B cell (primary cell): ENCODE data around the gene DNAAF3. TPM values are rescaled to one million over a fixed set of nuclear protein-coding genes. Genes with fewer than 3 reads are reported as not detected.

ENCODE experiments used
- ATAC-seq: fragments of 200-7000 bp; cut with Tn5 transposase; one replicate; pipeline ENCODE4 v1.10.0; 2021; ENCODE audit warnings: low read depth, mild to moderate bottlenecking, moderate number of reproducible peaks, moderate library complexity
- CTCF ChIA-PET: fragments of 350-600 bp; sonication (Branson Sonifier 250); formaldehyde crosslinking; loops from one replicate; lab custom pipeline; 2021; ENCODE audit warnings: antibody characterized with exemption, inconsistent platforms; lab: Charles Lee
- POLR2A ChIA-PET: fragments of 350-600 bp; sonication (Branson Sonifier 250); formaldehyde crosslinking; loops from one replicate; lab custom pipeline; 2021; ENCODE audit warnings: antibody characterized with exemption; lab: Charles Lee
- DNase-seq: peaks from one replicate; pipeline ENCODE4 v3.0.0; 2013
- H2AFZ ChIP-seq: 2 replicates; pipeline ENCODE4 v1.6.1; 2012; ENCODE audit warnings: mild to moderate bottlenecking, low read depth, low read length; ENCODE audit not compliant: insufficient read depth, poor library complexity, severe bottlenecking
- H3K27ac ChIP-seq, 2 donors: 1 replicate in 1 of 2; 2 replicates in 1 of 2; pipeline ENCODE4 v1.5.1; 2012 to 2013; ENCODE audit warnings: low read length in 2 of 2, mild to moderate bottlenecking in 2 of 2, moderate library complexity in 1 of 2
- H3K27me3 ChIP-seq, 4 experiments: fragments of 200-600 bp in 1 of 4; sonication (generic) in 1 of 4; replicated peaks in 1 of 4; 1 replicate in 2 of 4; 2 replicates in 2 of 4; pipeline versions ENCODE4 v1.6.1 to v1.7.0; 2013 to 2016; ENCODE audit warnings: low read length in 3 of 4, mild to moderate bottlenecking in 2 of 4, mixed read lengths in 1 of 4, moderate library complexity in 1 of 4; ENCODE audit not compliant: insufficient read depth in 4 of 4, control insufficient read depth in 3 of 4; ENCODE audit errors: control extremely low read depth in 1 of 4
- H3K36me3 ChIP-seq, 2 experiments: replicated peaks in 1 of 2; 1 replicate in 1 of 2; 2 replicates in 1 of 2; pipeline versions ENCODE4 v1.6.1 to v1.7.1; 2013; ENCODE audit warnings: low read length in 1 of 2; ENCODE audit not compliant: insufficient read depth in 2 of 2, control insufficient read depth in 1 of 2; ENCODE audit errors: control extremely low read depth in 1 of 2, extremely low read depth in 1 of 2
- H3K4me1 ChIP-seq, 2 donors: fragments of 200-600 bp in 1 of 2; sonication (generic) in 1 of 2; 1 replicate in 1 of 2; 2 replicates in 1 of 2; pipeline versions ENCODE4 v1.5.1 to v1.6.1; 2013 to 2017; ENCODE audit warnings: low read length in 2 of 2; ENCODE audit not compliant: control insufficient read depth in 2 of 2, insufficient read depth in 2 of 2
- H3K4me2 ChIP-seq: replicated peaks from 2 replicates; pipeline ENCODE3; 2012; ENCODE audit warnings: mild to moderate bottlenecking, low read depth, low read length; ENCODE audit not compliant: poor library complexity, severe bottlenecking
- H3K4me3 ChIP-seq, 5 experiments: fragments of 200-600 bp in 1 of 5; sonication (generic) in 1 of 5; 1 replicate in 3 of 5; 2 replicates in 2 of 5; pipeline versions ENCODE4 v1.5.1 to v1.7.0; 2011 to 2016; ENCODE audit warnings: low read length in 4 of 5, mild to moderate bottlenecking in 4 of 5, low read depth in 2 of 5, control low read depth in 1 of 5, moderate library complexity in 1 of 5; ENCODE audit not compliant: insufficient read depth in 1 of 5; ENCODE audit errors: control extremely low read depth in 1 of 5, extremely low read depth in 1 of 5
- H3K79me2 ChIP-seq: fragments of 200-600 bp; sonication (generic); one replicate; pipeline ENCODE4 v1.6.0; 2016; ENCODE audit warnings: low read length; ENCODE audit not compliant: control insufficient read depth, insufficient read depth
- H3K9ac ChIP-seq: fragments of 200-600 bp; sonication (generic); 2 replicates; pipeline ENCODE4 v1.6.1; 2017; ENCODE audit warnings: mild to moderate bottlenecking, low read length, moderate library complexity
- H3K9me3 ChIP-seq, 3 donors: one replicate each; pipeline versions ENCODE4 v1.6.1 to v1.7.1; 2013; ENCODE audit warnings: low read length in 2 of 3; ENCODE audit not compliant: control insufficient read depth in 2 of 3, insufficient read depth in 1 of 3; ENCODE audit errors: control extremely low read depth in 1 of 3
- H4K20me1 ChIP-seq: 2 replicates; pipeline ENCODE4 v1.6.0; 2012; ENCODE audit warnings: mild to moderate bottlenecking, low read length; ENCODE audit not compliant: insufficient read depth, control insufficient read depth, poor library complexity, severe bottlenecking
- H3K27ac Mint-ChIP-seq: one replicate; pipeline ENCODE4 v1.8.0; 2021; ENCODE audit warnings: mixed read lengths
- H3K27me3 Mint-ChIP-seq: one replicate; pipeline ENCODE4 v1.8.0; 2021; ENCODE audit warnings: mixed read lengths
- H3K4me1 Mint-ChIP-seq: one replicate; pipeline ENCODE4 v1.8.0; 2021; ENCODE audit warnings: mixed read lengths
- H3K4me3 Mint-ChIP-seq: one replicate; pipeline ENCODE4 v1.8.0; 2021; ENCODE audit warnings: mixed read lengths
- H3K9me3 Mint-ChIP-seq: one replicate; pipeline ENCODE4 v1.8.0; 2022; ENCODE audit warnings: mixed read lengths; ENCODE audit not compliant: insufficient read depth
- EZH2 ChIP-seq: IDR thresholded peaks from 2 replicates; pipeline ENCODE4 v1.6.1; 2012; ENCODE audit warnings: borderline replicate concordance, low read depth, mild to moderate bottlenecking, moderate library complexity, low read length; ENCODE audit not compliant: insufficient read depth, poor library complexity, severe bottlenecking
- WGBS: methylation state at CpG from one replicate; pipeline ENCODE4 v1.1.5; 2013; ENCODE audit warnings: missing lambda C conversion rate; ENCODE audit not compliant: insufficient coverage; 5-methylcytosine and 5-hydroxymethylcytosine counted together
- intact Hi-C: fragments of 100-400 bp; cut with micrococcal nuclease; formaldehyde crosslinking; loops from one replicate; pipeline ENCODE4 v1.10.0; 2022
- polyA plus RNA-seq: library from polyadenylated mRNA; depleted of rRNA; stranded (reverse); fragments of >200 nt; gene quantifications from 2 replicates; pipeline ENCODE4 v1.2.3, GENCODE V29; 2012
- total RNA-seq, 2 donors: library from RNA; stranded (reverse); fragments of 120-200 nt in 1 of 2; gene quantifications; 1 replicate in 1 of 2; 2 replicates in 1 of 2; pipeline versions ENCODE4 v1.2.3 to v1.2.4, GENCODE V29; 2013 to 2022
- TF ChIP-seq, protein P1 (sequence below): fragments of 200-600 bp; IDR thresholded peaks from one replicate; pipeline ENCODE4 v1.8.0; 2022; ENCODE audit warnings: antibody characterized with exemption, mild to moderate bottlenecking

DNAAF3 gene
- total and polyA plus RNA-seq, 2 donors (not counting 1 experiment from before 2014, with no cell fraction given) = not detected

DNA sequence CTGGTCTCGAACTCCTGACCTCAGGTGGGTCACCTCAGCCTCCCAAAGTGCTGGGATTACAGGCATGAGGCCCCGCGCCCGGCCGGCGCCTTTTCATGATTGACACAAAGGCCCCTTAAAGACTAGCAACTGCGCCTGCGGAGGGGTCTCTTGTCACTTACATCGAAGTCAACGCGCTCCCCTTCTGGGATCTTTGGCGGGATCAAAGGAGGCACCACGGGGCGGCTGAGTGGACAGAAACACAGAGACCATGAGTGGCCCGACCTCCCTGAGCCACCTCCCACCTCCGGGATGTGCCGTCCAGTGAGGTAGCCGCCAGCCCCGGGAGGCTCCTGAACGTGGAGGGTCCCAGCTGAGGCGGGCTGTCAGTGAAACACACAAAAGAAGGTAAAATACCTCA, 24.7 kb downstream of the DNAAF3 start:
- Mint-ChIP-seq H3K9me3 (no peaks in the 10 kb centered on the region), H3K4me1 (peaks cover 7% of the 10 kb centered on the region), H3K27me3 (peaks cover 36% of the 10 kb centered on the region), H3K27ac (no peak overlapping the region), H3K4me3 (no peak overlapping the region)
- Histone ChIP-seq H3K4me1 (peaks cover 19 to 20% of the 10 kb centered on the region in 2 donors), H3K36me3 (no peaks in the 10 kb centered on the region), H3K4me3 (peak overlapping the region in 1 of 5 experiments; percentile 24), H3K27ac (no peak overlapping the region), H4K20me1 (no peaks in the 10 kb centered on the region), H3K9ac (no peak overlapping the region), H3K27me3 (peaks cover 0 to 80% (median 26%) of the 10 kb centered on the region in 4 experiments), H3K9me3 (peaks cover 0 to 9% (median 0%) of the 10 kb centered on the region in 3 donors), H3K79me2 (no peaks in the 10 kb centered on the region), H2AFZ (no peak overlapping the region), H3K4me2 (no peak overlapping the region)
- ChIA-PET CTCF (interaction anchor here (0.7 to 6.3 kb wide), 51 partner anchors 9 to 660 kb away, joined by 3 to 133 read pairs (median 5); partner anchors contain the start of genes DNAAF3, HSPBP1, ISOC2 and KMT5C), POLR2A (interaction anchor here (0.7 kb wide), 2 partner anchors 242 to 363 kb away, joined by 5 to 11 read pairs; no protein-coding TSS in a partner anchor)
- DNase-seq (no peak), ATAC-seq (no peak)
- 28% methylated on average over 16 of the region's 21 CpGs for WGBS
- intact Hi-C loops = loop anchor here (5.0 kb wide), 1 partner anchor 151 kb away; no protein-coding TSS in a partner anchor
- TF ChIP-seq EZH2 = no peak

DNA sequence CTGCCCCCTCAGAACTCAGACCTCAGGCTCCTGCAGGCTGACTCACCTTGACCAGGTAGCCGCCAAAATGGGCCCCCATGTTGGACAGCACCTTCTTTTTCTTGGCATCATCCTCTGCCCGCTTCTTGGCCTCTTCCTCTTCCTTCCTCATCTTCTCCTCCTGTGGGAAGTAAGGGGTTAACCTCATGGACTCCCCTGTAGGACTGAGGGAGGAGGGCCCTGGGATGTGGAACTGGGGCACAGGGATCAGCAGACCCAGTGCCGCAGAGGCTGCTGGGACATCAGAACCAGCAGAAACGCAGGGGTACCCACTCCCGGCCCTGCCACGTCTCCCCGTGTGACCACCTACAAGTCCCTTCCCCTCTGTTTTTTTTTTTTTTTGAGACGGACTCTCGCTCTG, 28.5 kb downstream of the DNAAF3 start:
- peaks cover 18% of the 10 kb centered on the region for H3K27me3 Mint-ChIP-seq
- H3K4me3 ChIP-seq = no peak overlapping the region
- H2AFZ ChIP-seq = no peak overlapping the region
- H3K4me1 Mint-ChIP-seq = peaks cover 7% of the 10 kb centered on the region
- no peaks in the 10 kb centered on the region for H3K9me3 Mint-ChIP-seq
- DNase-seq (no peak), ATAC-seq (no peak)
- no peaks in the 10 kb centered on the region for H3K79me2 ChIP-seq
- H3K36me3 ChIP-seq = no peaks in the 10 kb centered on the region
- H3K27ac ChIP-seq = no peak overlapping the region
- peaks cover 4 to 13% of the 10 kb centered on the region in 2 donors for H3K4me1 ChIP-seq
- no peak overlapping the region for H3K4me2 ChIP-seq
- TF ChIP-seq, protein P1, sequence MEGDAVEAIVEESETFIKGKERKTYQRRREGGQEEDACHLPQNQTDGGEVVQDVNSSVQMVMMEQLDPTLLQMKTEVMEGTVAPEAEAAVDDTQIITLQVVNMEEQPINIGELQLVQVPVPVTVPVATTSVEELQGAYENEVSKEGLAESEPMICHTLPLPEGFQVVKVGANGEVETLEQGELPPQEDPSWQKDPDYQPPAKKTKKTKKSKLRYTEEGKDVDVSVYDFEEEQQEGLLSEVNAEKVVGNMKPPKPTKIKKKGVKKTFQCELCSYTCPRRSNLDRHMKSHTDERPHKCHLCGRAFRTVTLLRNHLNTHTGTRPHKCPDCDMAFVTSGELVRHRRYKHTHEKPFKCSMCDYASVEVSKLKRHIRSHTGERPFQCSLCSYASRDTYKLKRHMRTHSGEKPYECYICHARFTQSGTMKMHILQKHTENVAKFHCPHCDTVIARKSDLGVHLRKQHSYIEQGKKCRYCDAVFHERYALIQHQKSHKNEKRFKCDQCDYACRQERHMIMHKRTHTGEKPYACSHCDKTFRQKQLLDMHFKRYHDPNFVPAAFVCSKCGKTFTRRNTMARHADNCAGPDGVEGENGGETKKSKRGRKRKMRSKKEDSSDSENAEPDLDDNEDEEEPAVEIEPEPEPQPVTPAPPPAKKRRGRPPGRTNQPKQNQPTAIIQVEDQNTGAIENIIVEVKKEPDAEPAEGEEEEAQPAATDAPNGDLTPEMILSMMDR = no peak
- TF ChIP-seq EZH2 = no peak
- H3K27ac Mint-ChIP-seq = no peak overlapping the region
- peaks cover 0 to 64% (median 8%) of the 10 kb centered on the region in 4 experiments for H3K27me3 ChIP-seq
- WGBS = 69% methylated on average over 8 of the region's 9 CpGs
- intact Hi-C loops = no loop called here
- ChIA-PET CTCF (interaction anchor here (0.6 kb wide), 1 partner anchor 281 kb away, joined by 4 read pairs; no protein-coding TSS in a partner anchor), POLR2A (no interaction called here)
- H3K4me3 Mint-ChIP-seq = no peak overlapping the region
- H3K9me3 ChIP-seq = no peaks in the 10 kb centered on the region
- no peak overlapping the region for H3K9ac ChIP-seq
- no peaks in the 10 kb centered on the region for H4K20me1 ChIP-seq
